Measurements from ENCODE around the gene CCDC80. TPM values are rescaled to one million over a fixed set of nuclear protein-coding genes. Genes with fewer than 3 reads are reported as not detected.

Gene CCDC80
- total and polyA plus RNA-seq, 4 experiments from 2014 or later, result 0.02 TPM; not detected in 2

GRCh38 chr3:112634786-112635541, 6.0 kb downstream of the CCDC80 start:
- H3K27ac ChIP-seq (ENCODE audit: low read depth, low read length), result no peak overlapping the region
- H3K36me3 ChIP-seq (ENCODE audit: insufficient read depth, low read length), result no peaks in the 10 kb centered on the region
- intact Hi-C loops (cut with micrococcal nuclease), result no loop called here
- ChIA-PET CTCF (ENCODE audit: partially characterized antibody) (interaction anchor here (1.0 to 2.2 kb wide), 5 partner anchors 8 to 653 kb away, joined by 3 to 10 read pairs (median 3); no protein-coding TSS in a partner anchor), POLR2A (ENCODE audit: partially characterized antibody) (no interaction called here)
- peaks cover 5% of the 10 kb centered on the region for H3K4me1 ChIP-seq (ENCODE audit: insufficient read depth, low read length)
- no peak overlapping the region for H3K4me3 ChIP-seq (ENCODE audit: low read length in 2 of 2)
- no peaks in the 10 kb centered on the region for H3K9me3 ChIP-seq (ENCODE audit: control insufficient read depth in 1 of 2, low read length in 2 of 2)
- Mint-ChIP-seq H3K4me1 (peaks cover 0 to 6% (median 2%) of the 10 kb centered on the region in 4 donors), H3K9me3 (no peaks in the 10 kb centered on the region), H3K27me3 (no peaks in the 10 kb centered on the region), H3K36me3 (no peaks in the 10 kb centered on the region), H3K27ac (no peak overlapping the region), H3K4me3 (no peak overlapping the region)
- no peaks in the 10 kb centered on the region for H3K27me3 ChIP-seq (ENCODE audit: insufficient read depth, low read length)
- DNase-seq, result no peak

DNA sequence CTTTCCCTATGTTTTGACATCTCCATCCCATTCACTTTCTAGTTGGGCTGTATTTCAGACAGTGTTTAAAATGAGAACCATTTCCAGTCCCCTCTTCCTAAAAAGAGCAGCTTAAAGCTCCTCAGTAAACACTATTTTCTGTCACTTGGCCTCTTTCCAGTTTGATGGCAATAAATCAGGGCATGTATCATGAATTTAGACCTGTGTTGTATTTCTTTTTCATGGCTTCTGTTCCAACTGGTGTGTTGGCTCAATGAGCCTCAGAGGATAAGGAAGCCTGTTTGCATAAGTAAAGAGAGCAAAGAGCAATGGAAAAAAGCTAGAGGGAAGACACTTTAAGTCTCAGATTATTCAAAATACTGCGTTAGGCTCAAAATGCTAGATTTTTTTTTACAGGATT, 7.2 kb downstream of the CCDC80 start:
- ChIA-PET CTCF (ENCODE audit: partially characterized antibody) (interaction anchor here (2.2 kb wide), 1 partner anchor 9 kb away, joined by 10 read pairs; no protein-coding TSS in a partner anchor), POLR2A (ENCODE audit: partially characterized antibody) (no interaction called here)
- H3K27me3 Mint-ChIP-seq, result no peaks in the 10 kb centered on the region
- H3K4me3 Mint-ChIP-seq, result no peak overlapping the region
- no peak for DNase-seq
- Histone ChIP-seq H3K27me3 (ENCODE audit: insufficient read depth, low read length) (no peaks in the 10 kb centered on the region), H3K27ac (ENCODE audit: low read depth, low read length) (no peak overlapping the region), H3K36me3 (ENCODE audit: insufficient read depth, low read length) (no peaks in the 10 kb centered on the region), H3K4me1 (ENCODE audit: insufficient read depth, low read length) (peaks cover 5% of the 10 kb centered on the region), H3K9me3 (ENCODE audit: control insufficient read depth in 1 of 2, low read length in 2 of 2) (no peaks in the 10 kb centered on the region), H3K4me3 (ENCODE audit: low read length in 2 of 2) (no peak overlapping the region)
- H3K36me3 Mint-ChIP-seq, result no peaks in the 10 kb centered on the region
- peak overlapping the region in 1 of 7 donors; percentile 39 for H3K27ac Mint-ChIP-seq
- H3K4me1 Mint-ChIP-seq, result peaks cover 0 to 6% (median 2%) of the 10 kb centered on the region in 4 donors
- intact Hi-C loops (cut with micrococcal nuclease), result no loop called here
- no peaks in the 10 kb centered on the region for H3K9me3 Mint-ChIP-seq

GRCh38 chr3:112633191-112633590, 7.8 kb downstream of the CCDC80 start:
- intact Hi-C loops (cut with micrococcal nuclease), result no loop called here
- DNase-seq, result no peak
- no peak overlapping the region for H3K27ac Mint-ChIP-seq
- H3K27me3 Mint-ChIP-seq, result no peaks in the 10 kb centered on the region
- Histone ChIP-seq H3K4me3 (ENCODE audit: low read length in 2 of 2) (no peak overlapping the region), H3K9me3 (ENCODE audit: control insufficient read depth in 1 of 2, low read length in 2 of 2) (no peaks in the 10 kb centered on the region), H3K27ac (ENCODE audit: low read depth, low read length) (no peak overlapping the region), H3K27me3 (ENCODE audit: insufficient read depth, low read length) (no peaks in the 10 kb centered on the region), H3K4me1 (ENCODE audit: insufficient read depth, low read length) (peaks cover 5% of the 10 kb centered on the region), H3K36me3 (ENCODE audit: insufficient read depth, low read length) (no peaks in the 10 kb centered on the region)
- H3K9me3 Mint-ChIP-seq, result no peaks in the 10 kb centered on the region
- H3K36me3 Mint-ChIP-seq, result no peaks in the 10 kb centered on the region
- POLR2A ChIA-PET (ENCODE audit: partially characterized antibody), result no interaction called here
- peaks cover 0 to 6% (median 2%) of the 10 kb centered on the region in 4 donors for H3K4me1 Mint-ChIP-seq
- no peak overlapping the region for H3K4me3 Mint-ChIP-seq
- CTCF ChIA-PET (ENCODE audit: partially characterized antibody), result interaction anchor here (1.5 to 2.2 kb wide), 3 partner anchors 9 to 102 kb away, joined by 3 to 10 read pairs (median 8); no protein-coding TSS in a partner anchor

DNA sequence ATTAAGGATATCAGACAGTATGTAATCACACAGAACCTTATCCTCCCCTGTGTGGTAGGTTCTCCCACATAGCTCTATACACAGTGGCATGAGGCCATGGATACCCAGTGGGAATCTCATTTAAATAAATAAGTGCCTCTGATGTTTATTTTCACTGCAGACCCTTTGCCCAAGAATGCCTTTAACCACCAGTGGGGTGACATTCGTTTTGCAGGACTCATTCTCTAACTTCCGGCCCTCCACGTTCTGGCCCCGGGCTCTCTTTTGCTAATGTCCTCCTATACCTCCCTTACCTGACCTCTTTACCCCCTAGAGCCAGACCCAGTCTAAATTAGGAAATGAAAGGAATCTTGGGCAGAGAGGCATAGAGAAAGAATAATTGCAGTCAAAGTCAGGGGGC, 8.3 kb downstream of the CCDC80 start:
- CTCF ChIA-PET (ENCODE audit: partially characterized antibody), result interaction anchor here (1.5 to 2.2 kb wide), 2 partner anchors 10 to 102 kb away, joined by 3 to 8 read pairs; no protein-coding TSS in a partner anchor
- no peaks in the 10 kb centered on the region for H3K27me3 ChIP-seq (ENCODE audit: insufficient read depth, low read length)

DNA sequence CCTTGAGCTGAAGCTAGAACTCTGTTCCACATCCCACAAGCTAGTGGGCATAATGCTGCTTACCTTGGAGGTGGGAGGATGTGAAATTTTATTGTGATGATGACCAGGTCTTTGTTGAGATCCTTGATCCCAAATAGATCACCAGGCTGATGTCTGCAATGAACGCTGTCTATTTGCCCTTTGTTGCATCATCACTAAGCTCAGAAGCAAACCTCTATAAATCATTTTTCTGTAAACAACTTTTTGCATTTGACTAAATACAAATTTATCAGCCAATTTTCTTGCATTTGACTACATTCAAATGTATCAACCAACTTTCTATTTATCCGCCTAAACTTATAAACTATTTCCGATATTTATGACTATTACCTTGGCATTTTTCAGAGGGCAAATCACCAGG, 9.7 kb downstream of the CCDC80 start:
- Histone ChIP-seq H3K4me1 (ENCODE audit: insufficient read depth, low read length) (peaks cover 5% of the 10 kb centered on the region), H3K27ac (ENCODE audit: low read depth, low read length) (no peak overlapping the region), H3K27me3 (ENCODE audit: insufficient read depth, low read length) (no peaks in the 10 kb centered on the region), H3K36me3 (ENCODE audit: insufficient read depth, low read length) (no peaks in the 10 kb centered on the region), H3K9me3 (ENCODE audit: control insufficient read depth in 1 of 2, low read length in 2 of 2) (no peaks in the 10 kb centered on the region), H3K4me3 (ENCODE audit: low read length in 2 of 2) (no peak overlapping the region)
- Mint-ChIP-seq H3K9me3 (no peaks in the 10 kb centered on the region), H3K4me1 (peaks cover 0 to 6% (median 2%) of the 10 kb centered on the region in 4 donors), H3K27me3 (no peaks in the 10 kb centered on the region), H3K4me3 (no peak overlapping the region), H3K27ac (no peak overlapping the region), H3K36me3 (no peaks in the 10 kb centered on the region)
- ChIA-PET CTCF (ENCODE audit: partially characterized antibody) (interaction anchor here (2.2 kb wide), 1 partner anchor 11 kb away, joined by 8 read pairs; no protein-coding TSS in a partner anchor), POLR2A (ENCODE audit: partially characterized antibody) (no interaction called here)
- intact Hi-C loops (cut with micrococcal nuclease), result no loop called here
- no peak for DNase-seq

More for the DNA sequence above, 8.3 kb downstream of the CCDC80 start:
- no peaks in the 10 kb centered on the region for H3K9me3 Mint-ChIP-seq
- Histone ChIP-seq H3K4me1 (ENCODE audit: insufficient read depth, low read length) (peaks cover 5% of the 10 kb centered on the region), H3K36me3 (ENCODE audit: insufficient read depth, low read length) (no peaks in the 10 kb centered on the region), H3K9me3 (ENCODE audit: control insufficient read depth in 1 of 2, low read length in 2 of 2) (no peaks in the 10 kb centered on the region), H3K27ac (ENCODE audit: low read depth, low read length) (no peak overlapping the region), H3K4me3 (ENCODE audit: low read length in 2 of 2) (no peak overlapping the region)
- H3K36me3 Mint-ChIP-seq, result no peaks in the 10 kb centered on the region
- H3K27ac Mint-ChIP-seq, result no peak overlapping the region
- intact Hi-C loops (cut with micrococcal nuclease), result no loop called here
- H3K4me3 Mint-ChIP-seq, result no peak overlapping the region
- no peaks in the 10 kb centered on the region for H3K27me3 Mint-ChIP-seq
- H3K4me1 Mint-ChIP-seq, result peaks cover 0 to 6% (median 2%) of the 10 kb centered on the region in 4 donors
- POLR2A ChIA-PET (ENCODE audit: partially characterized antibody), result no interaction called here
- no peak for DNase-seq

DNA sequence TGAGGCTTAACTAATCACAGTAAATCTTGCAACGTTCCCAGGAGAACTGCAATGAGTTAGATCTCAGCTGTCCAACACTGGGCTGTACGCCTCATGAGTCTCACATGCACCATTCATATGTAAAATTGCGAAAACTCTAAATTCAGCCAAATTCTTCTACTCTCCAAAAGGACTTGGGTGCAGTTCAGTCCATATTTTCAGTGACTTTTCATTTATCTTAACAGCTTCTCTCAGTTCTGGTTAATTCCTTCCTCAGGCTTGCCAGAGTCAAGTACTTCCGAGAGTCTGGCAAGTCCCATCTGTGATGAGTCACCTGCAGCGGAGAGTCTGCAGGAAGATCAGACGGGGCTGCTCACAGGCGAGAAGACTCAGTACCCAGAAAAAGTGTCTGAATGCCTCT, 11.5 kb downstream of the CCDC80 start:
- Histone ChIP-seq H3K36me3 (ENCODE audit: insufficient read depth, low read length) (no peaks in the 10 kb centered on the region), H3K4me3 (ENCODE audit: low read length in 2 of 2) (no peak overlapping the region), H3K9me3 (ENCODE audit: control insufficient read depth in 1 of 2, low read length in 2 of 2) (no peaks in the 10 kb centered on the region), H3K27me3 (ENCODE audit: insufficient read depth, low read length) (no peaks in the 10 kb centered on the region), H3K4me1 (ENCODE audit: insufficient read depth, low read length) (no peaks in the 10 kb centered on the region), H3K27ac (ENCODE audit: low read depth, low read length) (no peak overlapping the region)
- Mint-ChIP-seq H3K27ac (no peak overlapping the region), H3K27me3 (no peaks in the 10 kb centered on the region), H3K4me1 (no peaks in the 10 kb centered on the region), H3K9me3 (no peaks in the 10 kb centered on the region), H3K36me3 (no peaks in the 10 kb centered on the region), H3K4me3 (no peak overlapping the region)
- CTCF ChIA-PET (ENCODE audit: partially characterized antibody), result interaction anchor here (1.0 kb wide), 2 partner anchors 9 to 12 kb away, joined by 3 read pairs; no protein-coding TSS in a partner anchor
- POLR2A ChIA-PET (ENCODE audit: partially characterized antibody), result no interaction called here
- intact Hi-C loops (cut with micrococcal nuclease), result no loop called here
- peak in 1 of 5 donors; percentile 45 for DNase-seq

DNA sequence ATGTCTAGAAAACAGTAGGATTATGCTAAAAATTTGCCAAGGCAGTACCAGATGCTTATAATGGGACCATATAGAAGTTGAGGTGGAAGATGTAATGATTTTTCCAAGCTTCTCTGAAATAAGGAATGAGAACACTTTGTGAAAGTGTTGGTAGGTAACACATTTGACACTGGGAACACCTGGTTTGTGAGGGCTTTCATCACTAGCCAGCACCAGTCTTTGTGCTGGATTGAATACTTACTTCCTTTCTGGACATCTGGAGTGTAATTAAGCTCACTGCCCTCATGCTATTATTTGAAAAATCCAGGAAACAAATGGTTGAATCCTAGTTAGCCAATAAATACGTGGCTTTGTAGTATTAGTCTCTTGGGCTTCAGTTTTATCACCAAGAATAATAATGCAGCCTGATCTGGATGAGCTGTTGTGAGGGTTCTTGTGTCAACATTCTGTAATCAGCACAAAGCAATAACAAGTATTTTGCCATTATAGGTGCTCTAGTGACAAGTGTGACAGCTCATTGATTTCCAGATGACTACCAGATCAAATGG, 12.9 kb downstream of the CCDC80 start:
- Histone ChIP-seq H3K36me3 (ENCODE audit: insufficient read depth, low read length) (no peaks in the 10 kb centered on the region), H3K27me3 (ENCODE audit: insufficient read depth, low read length) (no peaks in the 10 kb centered on the region), H3K9me3 (ENCODE audit: control insufficient read depth in 1 of 2, low read length in 2 of 2) (no peaks in the 10 kb centered on the region), H3K27ac (ENCODE audit: low read depth, low read length) (no peak overlapping the region), H3K4me3 (ENCODE audit: low read length in 2 of 2) (no peak overlapping the region), H3K4me1 (ENCODE audit: insufficient read depth, low read length) (no peaks in the 10 kb centered on the region)
- Mint-ChIP-seq H3K4me3 (no peak overlapping the region), H3K9me3 (no peaks in the 10 kb centered on the region), H3K36me3 (no peaks in the 10 kb centered on the region), H3K27me3 (peaks cover 2 to 3% of the 10 kb centered on the region in 2 donors), H3K4me1 (no peaks in the 10 kb centered on the region), H3K27ac (no peak overlapping the region)
- no peak for DNase-seq
- CTCF ChIA-PET (ENCODE audit: partially characterized antibody), result interaction anchor here (0.9 kb wide), 1 partner anchor 15 kb away, joined by 3 read pairs; no protein-coding TSS in a partner anchor
- POLR2A ChIA-PET (ENCODE audit: partially characterized antibody), result no interaction called here
- intact Hi-C loops (cut with micrococcal nuclease), result no loop called here
